GM21526 (cell line): Measurements from ENCODE around the gene KIF6.
"Not testable (repeated sequence)": the region's sequence is repeated elsewhere in the genome, so short reads cannot be mapped to it uniquely, and the experiment has no call there.

ENCODE experiments used
- ATAC-seq: cut with Tn5 transposase; IDR thresholded peaks from one replicate; pipeline ENCODE4 v1.9.1; 2021; ENCODE audit warnings: moderate library complexity; ENCODE audit not compliant: unreplicated experiment, low FRiP score

Gene KIF6

GRCh38 chr6:39714802-39715201 is 10.4 kb downstream of the KIF6 start:
- ATAC-seq, result no peak

DNA sequence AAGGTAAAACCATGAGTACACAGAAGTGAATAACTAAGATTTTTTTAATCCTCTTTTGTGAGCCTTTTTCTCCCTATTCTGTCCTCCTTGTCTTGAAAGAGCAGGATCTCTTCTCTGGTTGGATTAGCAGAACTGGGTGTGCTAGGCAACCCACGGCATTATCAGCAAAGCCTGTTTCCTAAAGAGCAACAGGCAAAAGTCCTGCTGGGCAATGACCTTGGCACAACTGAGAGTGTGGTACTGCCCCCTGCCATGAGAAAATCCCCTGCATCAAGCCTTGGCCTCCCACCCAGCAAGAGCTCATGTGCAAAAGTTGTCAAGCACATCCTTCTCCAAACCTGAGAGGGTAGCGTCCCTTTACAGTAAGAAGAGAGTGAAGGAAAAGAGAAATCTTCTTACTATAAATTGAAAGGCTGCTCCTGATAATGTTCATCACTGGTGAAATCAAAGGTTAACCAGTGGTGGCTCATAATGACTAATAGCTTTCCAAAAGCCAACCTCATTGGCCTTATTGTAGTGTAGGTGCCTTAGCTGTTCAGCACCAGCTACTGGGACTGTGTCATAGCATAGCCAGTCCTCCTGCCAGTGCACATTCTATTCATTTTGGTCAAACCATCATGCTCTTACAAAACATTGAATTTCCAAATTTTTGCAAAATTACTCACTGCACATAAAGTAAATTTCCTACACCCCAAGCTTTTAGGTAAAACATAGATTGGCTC is 17.1 kb downstream of the KIF6 start:
- no peak for ATAC-seq

DNA sequence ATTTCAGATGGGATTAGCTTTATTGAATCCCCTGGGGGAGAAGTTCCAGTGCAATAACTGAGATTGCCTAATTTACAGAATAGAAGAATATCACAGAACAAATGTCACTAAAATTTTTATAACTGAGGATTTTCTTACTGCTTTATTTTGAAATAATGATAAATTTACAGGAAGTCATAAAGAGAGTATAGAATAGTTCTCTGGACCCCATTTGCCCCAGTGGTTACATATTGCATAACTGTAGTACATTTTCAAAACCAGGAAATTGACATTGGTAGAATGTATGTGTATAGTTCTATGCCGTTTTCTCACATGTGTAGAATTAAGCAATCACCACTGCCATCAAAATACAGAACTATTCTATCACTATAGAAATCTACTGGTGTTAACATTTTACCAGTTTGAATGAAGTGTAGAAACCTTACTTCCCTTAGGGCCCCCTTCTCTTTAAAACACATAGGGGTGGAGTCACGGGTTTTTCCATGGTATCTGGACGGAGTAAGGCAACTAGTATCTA is 18.3 kb downstream of the KIF6 start:
- no peak for ATAC-seq

DNA sequence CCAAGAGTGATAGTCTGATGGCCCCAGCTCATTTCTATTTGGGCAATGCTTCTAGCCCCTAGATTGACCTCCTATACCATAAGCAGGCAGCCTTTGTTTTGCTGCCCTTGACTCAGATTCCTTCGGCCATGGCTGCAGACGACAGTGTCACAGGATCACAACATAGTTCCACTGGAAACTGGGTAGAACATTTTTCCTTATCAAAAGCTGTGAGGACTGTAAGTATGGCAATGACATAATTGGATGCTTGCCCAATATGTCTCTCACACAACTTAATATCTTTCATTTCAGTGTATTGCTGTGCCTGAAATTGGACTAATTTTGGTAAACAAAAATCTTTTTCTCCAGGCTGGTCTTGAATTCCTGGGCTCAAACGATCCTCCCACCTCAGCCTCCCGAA is 22.9 kb downstream of the KIF6 start:
- no peak for ATAC-seq

DNA sequence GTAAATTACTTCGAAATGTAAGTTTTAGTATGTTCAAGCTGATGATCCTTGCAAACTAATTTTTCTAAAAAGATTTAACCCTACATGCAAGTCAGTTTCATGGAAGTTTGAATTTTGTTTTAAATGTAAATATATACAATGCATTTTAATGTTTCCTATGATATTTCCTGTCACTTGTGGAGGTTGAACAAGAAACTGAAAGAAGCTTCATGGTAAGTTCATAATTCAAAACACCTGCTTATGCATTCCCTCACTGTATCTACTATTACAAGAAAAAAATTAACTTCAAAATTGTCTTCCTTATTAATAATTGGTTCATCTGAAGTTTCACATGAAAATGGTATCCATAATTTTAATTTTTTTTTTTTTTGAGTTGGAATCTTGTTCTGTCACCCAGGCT is 24.8 kb downstream of the KIF6 start:
- no peak for ATAC-seq

DNA sequence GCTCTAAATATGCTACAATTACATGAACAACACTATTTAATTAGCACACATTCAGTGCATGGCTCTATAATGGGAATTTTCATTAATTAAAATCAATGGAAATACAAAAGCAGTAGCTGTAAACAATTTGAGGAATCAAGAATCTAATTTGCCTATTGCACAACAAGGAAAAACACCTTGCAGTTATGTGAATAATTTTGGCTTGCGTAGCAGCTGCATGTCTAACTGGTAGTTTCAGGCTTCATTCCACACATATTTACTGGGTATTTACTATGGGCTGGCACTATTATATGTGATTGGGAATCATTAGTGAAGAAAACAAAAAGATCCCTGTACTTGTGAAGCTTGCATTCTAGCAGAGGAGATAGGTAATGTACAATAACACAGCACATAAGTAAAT is 26.4 kb downstream of the KIF6 start:
- no peak for ATAC-seq

- no peak for ATAC-seq
These were observed 28.0 kb downstream of the KIF6 start for GRCh38 chr6:39696986-39697788.

DNA sequence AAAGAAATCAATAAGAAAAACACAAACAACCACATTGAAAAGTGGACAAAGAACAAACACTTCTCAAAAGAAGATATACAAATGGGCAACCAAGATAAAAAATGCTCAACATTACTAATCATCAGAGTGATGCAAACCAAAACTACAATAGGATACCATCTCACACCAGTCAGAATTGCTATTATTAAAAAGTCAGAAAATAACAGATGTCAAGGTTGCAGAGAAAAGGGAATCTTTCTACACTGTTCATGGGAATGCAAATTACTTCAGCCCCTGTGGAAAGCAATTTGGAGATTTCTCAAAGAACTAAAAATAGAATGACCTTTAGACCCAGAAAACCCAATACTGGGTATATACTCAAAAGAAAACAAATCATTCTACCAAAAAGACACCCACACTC is 29.8 kb downstream of the KIF6 start:
- no peak for ATAC-seq

DNA sequence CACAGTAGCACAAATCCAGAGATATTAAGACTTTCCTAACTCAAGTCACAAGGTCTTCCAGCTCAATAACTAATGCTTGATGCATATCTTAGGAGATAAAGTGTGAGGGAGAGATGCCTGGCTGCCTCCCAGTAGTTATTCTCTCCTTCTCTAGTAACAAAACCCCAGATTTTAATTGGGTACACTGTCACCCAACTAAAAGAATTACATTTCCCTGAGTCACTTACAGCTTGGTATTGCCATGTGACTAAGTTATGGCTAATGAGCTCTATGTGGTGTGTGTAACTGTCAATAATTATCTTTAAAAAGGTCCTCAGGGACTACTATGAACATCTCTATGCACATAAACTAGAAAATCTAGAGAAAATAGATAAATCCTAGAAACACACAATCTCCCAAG is 32.0 kb downstream of the KIF6 start:
- ATAC-seq, result no peak

DNA sequence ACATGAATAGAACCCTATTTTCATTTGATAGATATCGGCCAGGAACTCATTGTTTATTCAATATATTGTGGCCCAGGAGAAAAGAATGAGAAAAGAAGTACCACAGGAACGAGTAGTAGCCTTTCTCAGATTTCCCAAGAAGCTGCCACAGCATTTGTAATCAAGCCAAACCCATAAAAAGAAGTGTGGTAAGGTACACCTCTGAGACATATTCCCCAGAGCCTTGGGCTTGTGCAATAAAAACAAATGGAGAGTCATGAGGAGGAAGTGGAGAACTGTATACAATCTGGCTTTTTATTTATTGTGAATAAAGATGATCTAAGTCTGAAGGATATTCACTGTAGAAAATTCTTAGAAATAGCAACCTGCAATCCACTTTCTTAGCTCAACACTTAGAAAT is 36.7 kb downstream of the KIF6 start:
- no peak for ATAC-seq

- ATAC-seq, result no peak
These were observed 38.2 kb downstream of the KIF6 start for GRCh38 chr6:39686976-39687375.

GRCh38 chr6:39685938-39686337 is 39.3 kb downstream of the KIF6 start:
- no peak for ATAC-seq

GRCh38 chr6:39685489-39685826 is 39.8 kb downstream of the KIF6 start:
- ATAC-seq, result no peak

- no peak for ATAC-seq
These were observed 40.3 kb downstream of the KIF6 start for GRCh38 chr6:39684790-39685488.

DNA sequence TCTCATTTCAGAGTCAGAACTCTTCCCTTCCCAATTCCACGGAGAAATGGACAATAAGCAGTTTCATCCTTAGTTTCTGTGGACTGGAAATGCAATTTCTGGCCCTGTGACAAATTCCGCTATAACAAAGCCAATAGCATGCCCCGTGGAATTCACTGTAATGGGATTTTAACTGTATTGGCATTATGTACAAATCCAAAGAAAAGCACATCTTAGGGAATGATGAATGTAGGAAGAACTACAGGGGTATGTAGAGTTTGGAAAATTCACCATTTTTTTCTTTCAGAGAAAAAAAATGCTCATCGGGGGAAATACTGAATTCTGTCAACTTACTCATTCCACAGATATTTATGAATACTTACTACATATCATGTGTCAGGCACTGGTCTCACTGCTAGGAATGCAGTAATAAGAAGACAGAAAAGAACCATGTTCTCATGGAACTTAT is 43.5 kb downstream of the KIF6 start:
- no peak for ATAC-seq

DNA sequence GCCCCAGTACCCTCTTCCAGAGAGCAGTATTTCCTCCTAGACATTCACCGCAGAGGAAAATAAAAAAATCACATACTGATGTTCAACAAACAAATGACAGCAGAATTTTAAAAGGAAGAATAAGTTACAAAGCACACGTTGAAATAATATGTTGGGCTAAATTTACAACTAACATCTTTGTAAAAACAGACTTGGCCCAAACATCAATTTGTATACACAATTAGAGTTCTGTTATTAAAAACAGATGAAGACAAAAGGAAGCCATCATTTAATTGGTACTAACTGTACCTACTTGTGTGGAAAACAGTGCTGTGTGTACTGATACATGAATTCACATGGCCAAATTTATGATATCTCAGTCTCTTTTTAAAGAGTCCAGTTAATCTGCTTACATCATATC is 46.3 kb downstream of the KIF6 start:
- ATAC-seq, result no peak

DNA sequence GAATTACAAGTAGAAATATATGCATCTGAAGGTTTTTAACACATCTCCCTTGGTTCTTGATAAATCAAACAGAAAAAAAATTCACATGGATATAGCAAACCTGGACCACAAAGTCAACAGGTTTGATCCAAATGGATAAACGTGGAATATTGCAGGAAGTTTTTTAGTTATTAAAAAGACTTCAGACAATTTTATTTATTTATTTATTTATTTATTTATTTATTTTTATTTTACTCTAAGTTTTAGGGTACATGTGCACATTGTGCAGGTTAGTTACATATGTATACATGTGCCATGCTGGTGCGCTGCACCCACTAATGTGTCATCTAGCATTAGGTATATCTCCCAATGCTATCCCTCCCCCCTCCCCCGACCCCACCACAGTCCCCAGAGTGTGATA is 47.9 kb downstream of the KIF6 start:
- ATAC-seq, result not testable (repeated sequence)

DNA sequence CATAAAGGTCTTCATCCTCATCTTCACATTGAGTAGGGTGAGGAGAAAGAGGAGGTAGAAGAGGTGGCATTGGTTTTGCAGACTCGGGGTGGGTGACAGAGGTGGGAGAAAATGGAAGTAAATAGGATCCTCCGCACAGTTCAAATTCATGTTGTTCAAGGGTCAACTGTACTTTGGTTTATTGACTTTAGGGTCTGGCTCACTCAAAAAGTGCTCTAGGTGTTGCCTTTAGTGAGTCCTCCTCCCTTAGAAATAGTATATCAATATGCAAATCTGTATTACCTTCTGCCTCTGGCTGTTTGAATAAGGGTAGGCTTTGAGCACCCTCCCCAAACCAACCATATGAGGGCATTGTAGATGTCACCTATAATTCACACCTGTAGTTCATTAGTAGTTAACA is 54.7 kb downstream of the KIF6 start:
- ATAC-seq, result no peak

GRCh38 chr6:39669973-39670342 is 55.2 kb downstream of the KIF6 start:
- no peak for ATAC-seq

DNA sequence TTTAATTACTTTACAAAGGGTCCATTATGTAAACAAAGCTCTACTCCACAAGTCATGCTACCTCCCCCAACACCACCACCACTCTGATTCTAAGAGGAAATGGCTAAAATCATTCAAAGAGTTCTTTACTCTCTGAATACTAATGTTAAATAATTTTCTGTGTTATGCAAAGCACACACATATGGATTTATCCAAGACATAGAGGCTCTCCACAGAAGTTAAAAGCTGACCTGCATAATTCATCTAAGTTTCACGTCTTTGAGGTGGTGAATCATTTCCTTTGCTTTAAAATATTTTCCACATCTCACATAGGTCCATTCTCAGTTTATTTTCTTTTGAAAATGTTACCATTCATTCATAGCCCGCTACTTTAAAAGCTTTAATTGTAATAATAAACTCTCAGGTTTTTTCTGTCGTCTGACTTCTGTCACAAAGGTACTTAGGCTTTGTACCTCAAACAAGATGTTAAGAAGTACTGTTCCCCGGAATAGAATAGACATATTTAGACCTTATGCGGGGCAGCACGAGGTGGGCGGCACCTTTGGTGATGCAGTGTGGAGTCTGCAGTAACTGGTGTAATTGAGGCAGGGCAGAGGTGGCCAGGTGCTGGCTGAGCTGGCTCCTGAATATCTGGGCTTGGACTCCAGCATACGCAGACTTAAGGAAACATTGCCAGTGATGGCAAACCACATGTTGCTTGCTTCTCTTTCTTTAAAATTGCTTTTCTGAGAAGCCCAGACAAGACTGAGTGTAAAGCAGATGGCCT is 55.8 kb downstream of the KIF6 start:
- no peak for ATAC-seq
